Fibroblast of lung (primary cell): Measurements from ENCODE around the gene ENO1.

Source experiments
- CTCF ChIP-seq, 2 donors: IDR thresholded peaks in 1 of 2; conservative IDR thresholded peaks in 1 of 2; 1 replicate in 1 of 2; 2 replicates in 1 of 2; pipeline ENCODE4 v1.5.1; 2011 to 2012; ENCODE audit warnings: low read length in 2 of 2, control low read depth in 1 of 2, inconsistent platforms in 1 of 2, low read depth in 1 of 2, mild to moderate bottlenecking in 1 of 2
- EZH2 ChIP-seq: IDR thresholded peaks from 2 replicates; pipeline ENCODE4 v1.5.1; 2012; ENCODE audit warnings: low read length, control low read depth, mild to moderate bottlenecking; ENCODE audit errors: missing control alignments

GRCh38 chr1:8848663-8849386 is 29.7 kb downstream of the ENO1 start:
- TF ChIP-seq CTCF (conservative IDR thresholded peaks at IDR 0.05 in 1 of 2, IDR thresholded peaks at IDR 0.05 in 1 of 2; ENCODE audit: low read depth in 1 of 2, low read length in 2 of 2) = peak; percentile 89 to 92
- TF ChIP-seq EZH2 = no peak
